GM12801 (cell line): Measurements from ENCODE around the gene PAPSS2.

Source experiments
- CTCF ChIP-seq: IDR thresholded peaks from one replicate; pipeline ENCODE4 v1.5.1; 2011; ENCODE audit warnings: control low read depth; ENCODE audit not compliant: insufficient read length; ENCODE audit errors: extremely low read depth

Gene PAPSS2

DNA sequence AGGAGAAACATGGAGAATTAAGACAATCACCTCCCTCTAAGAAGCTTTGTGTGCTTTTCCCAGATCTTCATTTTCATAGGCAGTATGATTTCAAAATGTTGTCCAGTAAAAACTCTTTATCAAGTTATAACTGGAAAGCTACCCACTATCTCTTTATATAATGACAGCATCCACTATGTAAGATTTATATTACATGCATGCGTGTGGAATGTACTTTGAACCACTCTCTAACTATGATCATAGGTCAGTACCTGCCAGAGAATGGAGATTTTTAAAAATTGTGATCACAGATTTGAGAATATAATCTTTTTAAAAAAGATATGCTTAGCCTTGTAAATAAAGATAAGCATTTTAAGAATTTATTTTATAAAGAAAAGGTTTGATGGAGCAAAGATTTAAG lies 17.9 kb downstream of the PAPSS2 start:
- TF ChIP-seq CTCF, result no peak

- no peak for TF ChIP-seq CTCF
Measured at GRCh38 chr10:87678302-87678701, 18.6 kb downstream of the PAPSS2 start.

- no peak for TF ChIP-seq CTCF
Measured at GRCh38 chr10:87683356-87683755, 23.7 kb downstream of the PAPSS2 start.

GRCh38 chr10:87684001-87684638 lies 24.4 kb downstream of the PAPSS2 start:
- TF ChIP-seq CTCF, result no peak

DNA sequence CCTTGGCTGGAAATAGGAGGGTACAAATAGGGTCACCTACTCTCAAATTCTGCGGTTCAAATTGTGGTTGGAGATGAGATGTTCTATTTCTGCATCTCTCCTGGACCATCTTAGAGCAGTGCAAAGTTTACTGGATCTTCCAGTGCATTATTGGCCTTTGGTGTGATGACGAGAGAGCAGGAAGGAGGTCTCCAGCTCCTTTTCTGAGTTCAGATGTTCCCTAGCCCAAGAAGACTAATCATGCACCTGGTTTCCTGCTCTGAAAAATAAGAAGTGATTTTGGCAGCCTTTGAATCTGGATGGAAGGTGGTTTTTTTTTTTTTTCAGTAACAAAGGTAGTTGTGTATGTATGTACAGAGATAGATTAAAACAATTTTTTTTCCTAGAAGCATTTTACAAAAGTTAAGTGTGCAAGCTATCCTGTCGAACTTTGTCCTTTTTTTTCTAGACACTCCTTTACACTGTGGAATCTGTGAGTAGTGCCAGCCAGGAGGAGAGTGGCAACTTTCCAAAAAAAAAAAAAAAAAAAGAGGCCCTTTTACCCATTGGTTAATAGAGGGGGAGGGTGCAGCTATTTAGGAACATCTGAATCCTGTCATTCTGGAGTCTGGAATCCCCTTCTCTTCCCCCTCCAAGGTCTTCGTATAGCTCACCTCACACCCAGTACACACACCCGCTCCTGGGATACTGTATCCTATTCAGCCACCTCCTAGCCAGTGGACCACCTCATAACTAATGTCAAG lies 26.3 kb downstream of the PAPSS2 start:
- no peak for TF ChIP-seq CTCF

- no peak for TF ChIP-seq CTCF
Measured at GRCh38 chr10:87691506-87692070, 31.9 kb downstream of the PAPSS2 start.

DNA sequence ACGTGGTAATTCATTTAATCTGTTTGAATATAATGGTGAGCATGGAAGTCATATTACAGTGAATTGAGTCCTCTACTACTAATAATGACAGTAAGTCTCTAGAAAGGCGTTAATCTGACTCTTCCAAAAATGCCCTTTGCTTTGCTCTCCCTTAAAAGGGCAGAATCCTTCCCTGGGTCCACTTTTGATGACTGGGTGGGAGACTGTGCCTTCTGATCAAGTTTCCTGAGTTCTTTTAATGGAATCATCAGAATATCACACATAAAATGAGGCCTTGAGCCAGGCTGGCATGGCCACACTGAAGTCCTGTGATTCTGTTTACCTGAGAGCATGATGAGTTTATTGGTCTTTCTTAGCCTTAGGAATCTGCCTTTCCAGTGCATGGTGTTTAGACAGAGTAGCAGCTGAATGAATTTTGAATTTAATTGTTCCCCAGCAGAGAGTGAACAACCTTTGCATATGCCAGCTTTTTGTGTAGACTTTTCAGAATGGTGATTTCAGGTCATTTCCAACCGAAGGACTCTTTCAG lies 33.3 kb downstream of the PAPSS2 start:
- TF ChIP-seq CTCF, result no peak
